Karpas-422 (cell line): ENCODE results near the gene SLC35G3. TPM values are rescaled to one million over a fixed set of nuclear protein-coding genes. Genes with fewer than 3 reads are reported as not detected.
"Not testable (repeated sequence)": the region's sequence is repeated elsewhere in the genome, so short reads cannot be mapped to it uniquely, and the experiment has no call there.

Experiments
- DNase-seq: peaks from one replicate; pipeline ENCODE4 v3.0.0-alpha.2; 2015
- H2AFZ ChIP-seq: fragments of 200-600 bp; sonication (generic); 2 replicates; pipeline ENCODE4 v1.6.1; 2014; ENCODE audit warnings: antibody characterized with exemption, low read length, mixed read lengths
- H3K27ac ChIP-seq: fragments of 200-600 bp; sonication (generic); 2 replicates; pipeline ENCODE4 v1.5.1; 2014; ENCODE audit warnings: mild to moderate bottlenecking, low read length, moderate library complexity
- H3K27me3 ChIP-seq: fragments of 200-600 bp; sonication (generic); 2 replicates; pipeline ENCODE4 v1.6.1; 2014; ENCODE audit warnings: low read length, mixed read lengths
- H3K36me3 ChIP-seq: fragments of 200-600 bp; sonication (generic); 2 replicates; pipeline ENCODE4 v1.6.1; 2014; ENCODE audit warnings: low read length, mixed read lengths; ENCODE audit not compliant: insufficient read depth
- H3K4me1 ChIP-seq: fragments of 200-600 bp; sonication (generic); 2 replicates; pipeline ENCODE4 v1.6.1; 2014; ENCODE audit warnings: mild to moderate bottlenecking, low read length, mixed read lengths
- H3K4me2 ChIP-seq: fragments of 200-600 bp; sonication (generic); 2 replicates; pipeline ENCODE4 v1.6.1; 2014; ENCODE audit warnings: low read length, low read depth, mild to moderate bottlenecking; ENCODE audit not compliant: poor library complexity, severe bottlenecking
- H3K4me3 ChIP-seq: fragments of 200-600 bp; sonication (generic); 2 replicates; pipeline ENCODE4 v1.5.1; 2014; ENCODE audit warnings: mild to moderate bottlenecking, antibody characterized with exemption, low read length, mixed read lengths
- H3K79me2 ChIP-seq: fragments of 200-600 bp; sonication (generic); 2 replicates; pipeline ENCODE4 v1.6.1; 2014; ENCODE audit warnings: mild to moderate bottlenecking, low read length, mixed read lengths
- H3K9ac ChIP-seq: fragments of 200-600 bp; sonication (generic); 2 replicates; pipeline ENCODE4 v1.6.0; 2014; ENCODE audit warnings: low read length
- H3K9me2 ChIP-seq: fragments of 200-600 bp; sonication (generic), shearing (Covaris generic); replicated peaks from 2 replicates; pipeline ENCODE4 v1.6.0; 2014; ENCODE audit warnings: mild to moderate bottlenecking, low read length, moderate library complexity; ENCODE audit not compliant: insufficient read depth
- H3K9me3 ChIP-seq: fragments of 300-700, 200-600 bp; sonication (generic); 2 replicates; pipeline ENCODE4 v1.6.1; 2014; ENCODE audit warnings: low read length, mixed read lengths
- H4K20me1 ChIP-seq: fragments of 200-600 bp; sonication (generic); 2 replicates; pipeline ENCODE4 v1.6.1; 2014; ENCODE audit warnings: mild to moderate bottlenecking, antibody characterized with exemption, low read length, low read depth; ENCODE audit not compliant: insufficient read depth
- total RNA-seq: library from RNA; depleted of rRNA; stranded (reverse); fragments of >200 nt; shearing (Covaris generic); gene quantifications from 2 replicates; pipeline ENCODE4 v1.2.3, GENCODE V29; 2014; ENCODE audit warnings: low replicate concordance

The SLC35G3 gene
- total RNA-seq, 1 experiment from 2014 or later: not detected

- Histone ChIP-seq H3K36me3 (no peaks in the 10 kb centered on the region), H3K79me2 (no peaks in the 10 kb centered on the region), H3K9me3 (no peaks in the 10 kb centered on the region), H2AFZ (no peak overlapping the region), H3K4me2 (no peak overlapping the region), H3K27me3 (no peaks in the 10 kb centered on the region), H3K27ac (no peak overlapping the region), H4K20me1 (no peaks in the 10 kb centered on the region), H3K9ac (no peak overlapping the region), H3K9me2 (no peaks in the 10 kb centered on the region), H3K4me1 (no peaks in the 10 kb centered on the region), H3K4me3 (no peak overlapping the region)
- DNase-seq: no peak
Measured at GRCh38 chr17:35155246-35155645, 38.9 kb downstream of the SLC35G3 start.

- Histone ChIP-seq H4K20me1 (no peaks in the 10 kb centered on the region), H3K9me3 (no peaks in the 10 kb centered on the region), H3K9ac (no peak overlapping the region), H3K27ac (no peak overlapping the region), H3K4me2 (no peak overlapping the region), H2AFZ (no peak overlapping the region), H3K27me3 (no peaks in the 10 kb centered on the region), H3K9me2 (no peaks in the 10 kb centered on the region), H3K79me2 (no peaks in the 10 kb centered on the region), H3K4me3 (no peak overlapping the region), H3K4me1 (no peaks in the 10 kb centered on the region), H3K36me3 (no peaks in the 10 kb centered on the region)
- DNase-seq: no peak
Measured at GRCh38 chr17:35154196-35155165, 39.7 kb downstream of the SLC35G3 start.

GRCh38 chr17:35152421-35153140 lies 41.6 kb downstream of the SLC35G3 start:
- Histone ChIP-seq H3K9me3 (no peaks in the 10 kb centered on the region), H3K36me3 (no peaks in the 10 kb centered on the region), H3K4me3 (no peak overlapping the region), H3K9me2 (no peaks in the 10 kb centered on the region), H2AFZ (no peak overlapping the region), H3K27me3 (no peaks in the 10 kb centered on the region), H3K4me2 (no peak overlapping the region), H4K20me1 (no peaks in the 10 kb centered on the region), H3K9ac (no peak overlapping the region), H3K27ac (no peak overlapping the region), H3K79me2 (no peaks in the 10 kb centered on the region), H3K4me1 (no peaks in the 10 kb centered on the region)
- no peak for DNase-seq

GRCh38 chr17:35151080-35151479 lies 43.1 kb downstream of the SLC35G3 start:
- H3K9me2 ChIP-seq: not testable (repeated sequence)

GRCh38 chr17:35149941-35150340 lies 44.3 kb downstream of the SLC35G3 start:
- Histone ChIP-seq H3K9ac (no peak overlapping the region), H3K27me3 (no peaks in the 10 kb centered on the region), H3K36me3 (no peaks in the 10 kb centered on the region), H3K9me3 (no peaks in the 10 kb centered on the region), H3K4me3 (no peak overlapping the region), H3K79me2 (no peaks in the 10 kb centered on the region), H3K4me2 (no peak overlapping the region), H2AFZ (no peak overlapping the region), H3K4me1 (no peaks in the 10 kb centered on the region), H4K20me1 (no peaks in the 10 kb centered on the region), H3K27ac (no peak overlapping the region), H3K9me2 (no peaks in the 10 kb centered on the region)
- DNase-seq: no peak

More at GRCh38 chr17:35151080-35151479, 43.1 kb downstream of the SLC35G3 start:
- not testable (repeated sequence) for H3K36me3 ChIP-seq, H3K79me2 ChIP-seq, H3K9ac ChIP-seq, H4K20me1 ChIP-seq, DNase-seq, H3K4me1 ChIP-seq, H3K27ac ChIP-seq, H2AFZ ChIP-seq, H3K9me3 ChIP-seq, H3K27me3 ChIP-seq, H3K4me2 ChIP-seq, H3K4me3 ChIP-seq

GRCh38 chr17:35148144-35148543 lies 46.0 kb downstream of the SLC35G3 start:
- no peaks in the 10 kb centered on the region for H3K9me3 ChIP-seq
- no peaks in the 10 kb centered on the region for H3K79me2 ChIP-seq
- no peak overlapping the region for H2AFZ ChIP-seq
- H3K9me2 ChIP-seq: no peaks in the 10 kb centered on the region
- H3K27me3 ChIP-seq: no peaks in the 10 kb centered on the region
- H4K20me1 ChIP-seq: no peaks in the 10 kb centered on the region
- no peaks in the 10 kb centered on the region for H3K36me3 ChIP-seq
- H3K4me3 ChIP-seq: no peak overlapping the region
- no peak for DNase-seq
- no peak overlapping the region for H3K4me2 ChIP-seq
- H3K4me1 ChIP-seq: no peaks in the 10 kb centered on the region
- no peak overlapping the region for H3K9ac ChIP-seq
- no peak overlapping the region for H3K27ac ChIP-seq

- H4K20me1 ChIP-seq: no peaks in the 10 kb centered on the region
- H3K27ac ChIP-seq: no peak within 1 kb of the TSS
- H3K9me2 ChIP-seq: no peaks in the 10 kb centered on the region
- H2AFZ ChIP-seq: no peak within 1 kb of the TSS
- no peak within 1 kb of the TSS for H3K9ac ChIP-seq
- no peak for DNase-seq
- no peaks in the 10 kb centered on the region for H3K79me2 ChIP-seq
- H3K36me3 ChIP-seq: no peaks in the 10 kb centered on the region
- H3K4me3 ChIP-seq: no peak within 1 kb of the TSS
- no peaks in the 10 kb centered on the region for H3K4me1 ChIP-seq
- no peaks in the 10 kb centered on the region for H3K27me3 ChIP-seq
- H3K4me2 ChIP-seq: no peak within 1 kb of the TSS
- no peaks in the 10 kb centered on the region for H3K9me3 ChIP-seq
Measured at GRCh38 chr17:35147375-35147905, 46.8 kb downstream of the SLC35G3 start, which contains the start of gene UNC45B. TSS of gene UNC45B (plus strand) at chr17:35147817. CDS start at chr17:35148264, 447 bp downstream.

- Histone ChIP-seq H3K27me3 (no peaks in the 10 kb centered on the region), H3K27ac (no peak overlapping the region), H3K4me3 (no peak overlapping the region), H3K9me3 (no peaks in the 10 kb centered on the region), H3K9me2 (no peaks in the 10 kb centered on the region), H3K79me2 (peaks cover 8% of the 10 kb centered on the region), H3K36me3 (no peaks in the 10 kb centered on the region), H3K4me2 (no peak overlapping the region), H4K20me1 (no peaks in the 10 kb centered on the region), H3K9ac (no peak overlapping the region), H3K4me1 (no peaks in the 10 kb centered on the region), H2AFZ (no peak overlapping the region)
- DNase-seq: no peak
Measured at GRCh38 chr17:35146214-35146833, 47.9 kb downstream of the SLC35G3 start.
